ENCODE results near the gene DRD2.

The DRD2 gene

DNA sequence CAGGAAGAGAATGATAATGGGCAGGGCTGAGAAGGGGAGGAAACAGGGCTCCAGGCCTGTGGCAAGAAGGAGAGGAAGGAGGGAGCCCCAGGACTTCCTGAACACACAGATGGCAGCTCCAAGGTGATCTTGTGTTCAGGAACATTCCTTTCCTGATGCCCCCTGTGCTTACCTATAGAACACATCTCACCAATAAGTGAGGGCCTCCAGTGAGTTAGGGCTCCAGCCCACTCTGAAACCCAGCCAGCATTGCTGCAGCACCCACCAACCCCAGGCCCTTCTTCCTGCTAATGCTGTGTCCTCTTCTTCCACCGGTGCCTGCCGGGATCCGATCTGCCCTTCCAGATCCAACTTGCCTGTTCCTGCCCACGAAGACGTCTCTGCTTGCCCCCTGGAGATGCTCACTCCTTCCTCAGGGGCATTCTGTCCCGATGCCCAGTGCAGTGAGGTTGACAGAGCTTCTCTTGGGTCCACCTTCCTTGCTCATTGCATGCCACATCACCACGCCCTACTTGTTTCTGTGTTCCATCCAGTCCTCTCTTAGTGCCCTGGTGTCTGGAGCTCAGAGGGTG, 70.3 kb downstream of the DRD2 start:
- TF ChIP-seq CTCF (IDR thresholded peaks at IDR 0.05), result no peak

GRCh38 chr11:113401718-113402117, 73.5 kb downstream of the DRD2 start:
- DNase-seq (ENCODE audit: low spot score), result peak; percentile 45
- no peak for TF ChIP-seq CTCF (IDR thresholded peaks at IDR 0.05)
- Histone ChIP-seq H3K27ac (no peak overlapping the region), H3K4me3 (no peak overlapping the region)

More for the DNA sequence above, 70.3 kb downstream of the DRD2 start:
- Histone ChIP-seq H3K27ac (no peak overlapping the region), H3K4me3 (no peak overlapping the region)
- DNase-seq (ENCODE audit: low spot score), result no peak

DNA sequence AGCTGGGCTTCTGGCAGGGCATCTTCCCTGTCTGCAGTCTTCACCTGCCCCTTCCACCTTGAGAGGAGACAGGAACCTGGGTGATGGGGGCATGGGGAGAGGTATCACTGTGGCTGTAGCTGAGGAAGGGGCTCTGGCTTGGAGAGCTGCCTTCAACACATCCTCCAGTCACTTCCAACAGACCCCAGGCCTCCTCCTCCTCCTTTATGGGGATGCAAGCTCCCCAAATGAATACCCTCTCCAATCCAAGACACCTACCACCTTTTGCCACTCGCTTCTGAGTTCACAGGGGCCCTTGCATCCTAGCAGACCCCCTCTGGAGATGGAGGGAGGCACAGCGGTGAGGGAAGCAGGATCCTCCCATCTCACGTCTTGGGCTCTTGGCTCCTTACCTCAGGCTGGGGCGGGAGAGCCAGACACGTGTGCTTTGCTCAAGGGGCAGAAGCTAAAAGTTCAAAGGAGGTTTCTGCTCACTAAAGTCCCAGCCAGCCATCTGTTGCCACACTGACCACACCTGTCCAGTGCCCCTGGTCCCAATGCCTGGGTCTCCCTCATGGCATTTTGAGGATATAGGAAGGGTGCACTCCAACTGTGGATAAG, 74.5 kb downstream of the DRD2 start:
- peak; percentile 40 for DNase-seq (ENCODE audit: low spot score)
- TF ChIP-seq CTCF (IDR thresholded peaks at IDR 0.05), result no peak
- Histone ChIP-seq H3K4me3 (no peak overlapping the region), H3K27ac (no peak overlapping the region)

GRCh38 chr11:113398669-113399430, 76.3 kb downstream of the DRD2 start:
- peak; percentile 47 for DNase-seq (ENCODE audit: low spot score)
- no peak for TF ChIP-seq CTCF (IDR thresholded peaks at IDR 0.05)
- no peak overlapping the region for H3K4me3 ChIP-seq
- no peak overlapping the region for H3K27ac ChIP-seq

GRCh38 chr11:113397821-113398220, 77.4 kb downstream of the DRD2 start:
- no peak for TF ChIP-seq CTCF (IDR thresholded peaks at IDR 0.05)
- Histone ChIP-seq H3K4me3 (no peak overlapping the region), H3K27ac (no peak overlapping the region)
- DNase-seq (ENCODE audit: low spot score), result peak; percentile 43

GRCh38 chr11:113397212-113397611, 78.0 kb downstream of the DRD2 start:
- DNase-seq (ENCODE audit: low spot score), result peak; percentile 59
- TF ChIP-seq CTCF (IDR thresholded peaks at IDR 0.05), result no peak

More at GRCh38 chr11:113397212-113397611, 78.0 kb downstream of the DRD2 start:
- no peak overlapping the region for H3K4me3 ChIP-seq
- no peak overlapping the region for H3K27ac ChIP-seq
